GM12878 (cell line): Measurements from ENCODE around the gene MEIOB. TPM values are rescaled to one million over a fixed set of nuclear protein-coding genes. Genes with fewer than 3 reads are reported as not detected.
"Not testable (repeated sequence)": the region's sequence is repeated elsewhere in the genome, so short reads cannot be mapped to it uniquely, and the experiment has no call there.

ENCODE experiments used
- ATAC-seq: fragments of 200-7000 bp; cut with Tn5 transposase; 3 replicates; pipeline ENCODE4 v1.9.1; 2020; ENCODE audit warnings: mild to moderate bottlenecking, moderate library complexity
- BruUV-seq: library from RNA; stranded (reverse); fragments of 400-500 nt; replicated peaks from 2 replicates; lab custom pipeline; 2021; lab: Mats Ljungman, UMichigan
- CTCF ChIA-PET: fragments of 300-600 bp; sonication (Branson Sonifier 250); formaldehyde crosslinking; extraction: SDS; loops from one replicate; lab custom pipeline; 2021; ENCODE audit warnings: inconsistent platforms; lab: Yijun Ruan, JAX
- POLR2A ChIA-PET: fragments of 350-600 bp; formaldehyde crosslinking; extraction: SDS; loops from one replicate; lab custom pipeline; 2021; ENCODE audit warnings: inconsistent platforms; lab: Charles Lee
- RAD21 ChIA-PET: fragments of 300-600 bp; sonication (Branson Sonifier 250); formaldehyde crosslinking; loops from one replicate; lab custom pipeline; 2023; ENCODE audit warnings: antibody characterized with exemption; ENCODE audit not compliant: unreplicated experiment; lab: Charles Lee
- SMC1A ChIA-PET: fragments of 300-600 bp; sonication (Branson Sonifier 250); formaldehyde crosslinking; loops from one replicate; lab custom pipeline; 2023; ENCODE audit not compliant: unreplicated experiment, uncharacterized antibody; lab: Charles Lee
- DNase-seq: peaks from one replicate; pipeline ENCODE4 v3.0.0-alpha.2; 2011; ENCODE audit warnings: low read depth, low spot score
- FAIRE-seq: peaks from 3 replicates; lab custom pipeline; 2011; peaks lifted over from hg19 to GRCh38; lab: Jason Lieb, UNC
- H2AFZ ChIP-seq: 2 replicates; pipeline ENCODE4 v1.6.0; 2011; ENCODE audit warnings: low read depth, low read length, control low read depth; ENCODE audit not compliant: control insufficient read depth
- H3K27ac ChIP-seq: 2 replicates; pipeline ENCODE4 v1.5.1; 2011; ENCODE audit warnings: control low read depth; ENCODE audit not compliant: control insufficient read depth, insufficient read depth
- H3K27me3 ChIP-seq, 2 experiments: replicated peaks in 1 of 2; 2 replicates each; pipeline versions ENCODE4 v1.6.0 to v1.6.1; 2011; ENCODE audit warnings: low read length in 1 of 2; ENCODE audit not compliant: control insufficient read depth in 2 of 2, insufficient read depth in 2 of 2
- H3K36me3 ChIP-seq, 2 experiments: 2 replicates each; pipeline ENCODE4 v1.5.1; 2011; ENCODE audit warnings: low read length in 1 of 2; ENCODE audit not compliant: control insufficient read depth in 2 of 2, insufficient read depth in 2 of 2
- H3K4me1 ChIP-seq: 2 replicates; pipeline ENCODE4 v1.6.1; 2011; ENCODE audit warnings: mild to moderate bottlenecking, low read length, moderate library complexity, mixed read lengths; ENCODE audit not compliant: control insufficient read depth, insufficient read depth
- H3K4me2 ChIP-seq: 2 replicates; pipeline ENCODE4 v1.6.0; 2011; ENCODE audit warnings: control low read depth; ENCODE audit not compliant: control insufficient read depth, insufficient read depth
- H3K4me3 ChIP-seq: fragments of 200-600 bp; sonication (generic); 2 replicates; pipeline ENCODE4 v1.5.1; 2016
- H3K79me2 ChIP-seq: 2 replicates; pipeline ENCODE4 v1.6.0; 2011; ENCODE audit warnings: low read length; ENCODE audit not compliant: control insufficient read depth, insufficient read depth
- H3K9ac ChIP-seq: 2 replicates; pipeline ENCODE4 v1.8.0; 2011; ENCODE audit warnings: low read length, control low read depth, mixed read lengths; ENCODE audit not compliant: control insufficient read depth, insufficient read depth
- H3K9me3 ChIP-seq: replicated peaks from 3 replicates; pipeline ENCODE4 v1.5.1; 2011; ENCODE audit warnings: mild to moderate bottlenecking, low read length; ENCODE audit not compliant: control insufficient read depth, insufficient read depth
- H4K20me1 ChIP-seq: 2 replicates; pipeline ENCODE4 v1.6.0; 2011; ENCODE audit not compliant: control insufficient read depth, insufficient read depth
- MYB ChIP-seq: fragments of 150-350 bp; IDR thresholded peaks from 2 replicates; pipeline ENCODE4 v1.6.1; 2014; ENCODE audit warnings: mild to moderate bottlenecking, low read depth, low read length, borderline replicate concordance
- WGBS: methylation state at CpG from one replicate; pipeline ENCODE4 v1.1.6; 2016; ENCODE audit warnings: low lambda C conversion rate; ENCODE audit not compliant: insufficient replicate concordance, insufficient coverage; ENCODE audit errors: missing lambda C conversion rate; 5-methylcytosine and 5-hydroxymethylcytosine counted together
- in situ Hi-C: fragments of 300-500 bp; cut with MboI; formaldehyde crosslinking; loops from 9 replicates; pipeline ENCODE4 v1.14.3; 2018; ENCODE audit warnings: mixed read lengths
- intact Hi-C: fragments of 100-400 bp; cut with micrococcal nuclease; formaldehyde crosslinking; loops from one replicate; pipeline ENCODE4 v1.14.2; 2022; ENCODE audit not compliant: unreplicated experiment
- polyA plus RNA-seq, 11 experiments: library from polyadenylated mRNA; depleted of rRNA in 4 of 11; unstranded in 6 of 11; stranded (reverse) in 5 of 11; fragments of >200 nt; fragmentation: Nextera tagmentation in 4 of 11; fragmentation: Illumina TruSeq in 1 of 11; extraction: Ambion mirVana in 4 of 11; extraction: Trizol in 1 of 11; gene quantifications; 1 replicate in 1 of 11; 2 replicates in 10 of 11; pipeline versions ENCODE4 v1.2.1 to v1.2.3, GENCODE V29; 2011 to 2016; ENCODE audit warnings: inconsistent platforms in 2 of 11, missing spikeins in 2 of 11, low read depth in 1 of 11
- total RNA-seq, 4 experiments: library from RNA; depleted of rRNA in 3 of 4; stranded (reverse); fragments of >200 nt in 3 of 4; fragmentation: Illumina TruSeq in 1 of 4; extraction: Trizol in 1 of 4; gene quantifications; 2 replicates each; pipeline versions ENCODE4 v1.2.1 to v1.2.3, GENCODE V29; 2013 to 2021
- TF ChIP-seq, protein P1 (sequence below): IDR thresholded peaks from 2 replicates; pipeline ENCODE4 v1.6.1; 2011; ENCODE audit warnings: borderline replicate concordance, low read depth, mild to moderate bottlenecking, moderate library complexity, low read length; ENCODE audit not compliant: insufficient read depth, poor library complexity, severe bottlenecking
- TF ChIP-seq, protein P2 (sequence below): fragments of 450-650 bp; IDR thresholded peaks from 2 replicates; pipeline ENCODE4 v1.6.1; 2016; ENCODE audit warnings: mild to moderate bottlenecking
- TF ChIP-seq, protein P3 (sequence below): fragments of 450-650 bp; IDR thresholded peaks from 2 replicates; pipeline ENCODE4 v1.6.1; 2016; ENCODE audit warnings: mild to moderate bottlenecking, moderate library complexity, borderline replicate concordance

The MEIOB gene
- total and polyA plus RNA-seq, 10 of the 15 experiments (the other 5 are each of a cell fraction or from before 2014, with no cell fraction given), result 0.04 to 0.26 (median 0.09) TPM; not detected in 5

DNA sequence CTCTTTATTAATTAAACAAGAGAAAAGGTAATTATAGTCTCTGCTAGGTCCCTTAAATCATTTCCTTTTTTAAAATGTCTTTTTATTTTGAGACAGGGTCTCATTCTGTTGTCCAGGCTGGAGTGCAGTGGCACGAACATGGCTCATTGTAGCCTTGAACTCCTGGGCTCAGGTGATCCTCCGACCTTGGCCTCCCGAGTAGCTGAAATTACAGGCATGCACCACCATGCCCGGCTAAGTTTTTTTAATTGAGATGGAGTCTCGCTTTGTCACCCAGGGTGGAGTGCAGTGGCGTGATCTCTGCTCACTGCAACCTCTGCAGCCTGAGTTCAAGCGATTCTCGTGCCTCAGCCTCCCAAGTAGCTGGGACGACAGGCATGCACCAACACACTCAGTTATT lies 9.2 kb upstream of the MEIOB start:
- ATAC-seq, in situ Hi-C loops, H3K4me1 ChIP-seq, H2AFZ ChIP-seq, FAIRE-seq, H3K4me3 ChIP-seq, SMC1A ChIA-PET, H3K9ac ChIP-seq, H3K27ac ChIP-seq, DNase-seq, H3K36me3 ChIP-seq, intact Hi-C loops, RAD21 ChIA-PET, BruUV-seq, H3K79me2 ChIP-seq, POLR2A ChIA-PET, CTCF ChIA-PET, H3K27me3 ChIP-seq, H3K9me3 ChIP-seq, H3K4me2 ChIP-seq, H4K20me1 ChIP-seq: not testable (repeated sequence)
- 52% methylated on average over 8 of the region's 9 CpGs for WGBS

DNA sequence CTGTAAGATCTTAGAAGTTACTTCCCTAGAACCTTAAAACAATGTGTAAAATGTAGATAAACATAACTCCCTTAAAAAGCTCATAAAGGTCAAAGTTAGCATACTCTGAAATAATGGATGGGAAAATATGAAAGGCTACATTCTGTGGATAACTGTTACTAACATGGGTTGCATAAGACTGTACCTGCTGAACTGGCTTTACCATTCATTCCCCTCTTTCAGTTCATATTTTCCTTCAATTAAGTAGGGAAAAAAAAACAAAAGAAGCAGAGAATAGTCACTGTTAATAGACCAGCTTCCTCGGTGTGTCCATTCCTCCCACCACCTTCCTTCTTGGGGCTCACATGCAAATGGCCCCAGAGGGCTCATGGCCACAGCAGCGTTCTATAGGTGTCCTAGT lies 7.5 kb upstream of the MEIOB start:
- ChIA-PET POLR2A (no interaction called here), SMC1A (interaction anchor here (2.9 kb wide), 1 partner anchor 13 kb away, joined by 6 read pairs; no protein-coding TSS in a partner anchor), CTCF (no interaction called here), RAD21 (no interaction called here)
- H3K9me3 ChIP-seq, result no peaks in the 10 kb centered on the region
- 0% methylated on average over 2 of the region's 2 CpGs for WGBS
- in situ Hi-C loops (no loop called here), intact Hi-C loops (no loop called here)
- H3K4me2 ChIP-seq, result no peak overlapping the region
- no TSS peak for BruUV-seq
- H3K27me3 ChIP-seq, result no peaks in the 10 kb centered on the region
- DNase-seq (no peak), FAIRE-seq (no peak), ATAC-seq (no peak)
- H3K9ac ChIP-seq, result no peak overlapping the region
- no peak overlapping the region for H3K27ac ChIP-seq
- H3K4me1 ChIP-seq, result peaks cover 12% of the 10 kb centered on the region
- TF ChIP-seq, protein P1, sequence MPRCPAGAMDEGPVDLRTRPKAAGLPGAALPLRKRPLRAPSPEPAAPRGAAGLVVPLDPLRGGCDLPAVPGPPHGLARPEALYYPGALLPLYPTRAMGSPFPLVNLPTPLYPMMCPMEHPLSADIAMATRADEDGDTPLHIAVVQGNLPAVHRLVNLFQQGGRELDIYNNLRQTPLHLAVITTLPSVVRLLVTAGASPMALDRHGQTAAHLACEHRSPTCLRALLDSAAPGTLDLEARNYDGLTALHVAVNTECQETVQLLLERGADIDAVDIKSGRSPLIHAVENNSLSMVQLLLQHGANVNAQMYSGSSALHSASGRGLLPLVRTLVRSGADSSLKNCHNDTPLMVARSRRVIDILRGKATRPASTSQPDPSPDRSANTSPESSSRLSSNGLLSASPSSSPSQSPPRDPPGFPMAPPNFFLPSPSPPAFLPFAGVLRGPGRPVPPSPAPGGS, result no peak
- TF ChIP-seq MYB, result no peak
- TF ChIP-seq, protein P2, sequence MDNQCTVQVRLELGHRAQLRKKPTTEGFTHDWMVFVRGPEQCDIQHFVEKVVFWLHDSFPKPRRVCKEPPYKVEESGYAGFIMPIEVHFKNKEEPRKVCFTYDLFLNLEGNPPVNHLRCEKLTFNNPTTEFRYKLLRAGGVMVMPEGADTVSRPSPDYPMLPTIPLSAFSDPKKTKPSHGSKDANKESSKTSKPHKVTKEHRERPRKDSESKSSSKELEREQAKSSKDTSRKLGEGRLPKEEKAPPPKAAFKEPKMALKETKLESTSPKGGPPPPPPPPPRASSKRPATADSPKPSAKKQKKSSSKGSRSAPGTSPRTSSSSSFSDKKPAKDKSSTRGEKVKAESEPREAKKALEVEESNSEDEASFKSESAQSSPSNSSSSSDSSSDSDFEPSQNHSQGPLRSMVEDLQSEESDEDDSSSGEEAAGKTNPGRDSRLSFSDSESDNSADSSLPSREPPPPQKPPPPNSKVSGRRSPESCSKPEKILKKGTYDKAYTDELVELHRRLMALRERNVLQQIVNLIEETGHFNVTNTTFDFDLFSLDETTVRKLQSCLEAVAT, result no peak
- TF ChIP-seq, protein P3, sequence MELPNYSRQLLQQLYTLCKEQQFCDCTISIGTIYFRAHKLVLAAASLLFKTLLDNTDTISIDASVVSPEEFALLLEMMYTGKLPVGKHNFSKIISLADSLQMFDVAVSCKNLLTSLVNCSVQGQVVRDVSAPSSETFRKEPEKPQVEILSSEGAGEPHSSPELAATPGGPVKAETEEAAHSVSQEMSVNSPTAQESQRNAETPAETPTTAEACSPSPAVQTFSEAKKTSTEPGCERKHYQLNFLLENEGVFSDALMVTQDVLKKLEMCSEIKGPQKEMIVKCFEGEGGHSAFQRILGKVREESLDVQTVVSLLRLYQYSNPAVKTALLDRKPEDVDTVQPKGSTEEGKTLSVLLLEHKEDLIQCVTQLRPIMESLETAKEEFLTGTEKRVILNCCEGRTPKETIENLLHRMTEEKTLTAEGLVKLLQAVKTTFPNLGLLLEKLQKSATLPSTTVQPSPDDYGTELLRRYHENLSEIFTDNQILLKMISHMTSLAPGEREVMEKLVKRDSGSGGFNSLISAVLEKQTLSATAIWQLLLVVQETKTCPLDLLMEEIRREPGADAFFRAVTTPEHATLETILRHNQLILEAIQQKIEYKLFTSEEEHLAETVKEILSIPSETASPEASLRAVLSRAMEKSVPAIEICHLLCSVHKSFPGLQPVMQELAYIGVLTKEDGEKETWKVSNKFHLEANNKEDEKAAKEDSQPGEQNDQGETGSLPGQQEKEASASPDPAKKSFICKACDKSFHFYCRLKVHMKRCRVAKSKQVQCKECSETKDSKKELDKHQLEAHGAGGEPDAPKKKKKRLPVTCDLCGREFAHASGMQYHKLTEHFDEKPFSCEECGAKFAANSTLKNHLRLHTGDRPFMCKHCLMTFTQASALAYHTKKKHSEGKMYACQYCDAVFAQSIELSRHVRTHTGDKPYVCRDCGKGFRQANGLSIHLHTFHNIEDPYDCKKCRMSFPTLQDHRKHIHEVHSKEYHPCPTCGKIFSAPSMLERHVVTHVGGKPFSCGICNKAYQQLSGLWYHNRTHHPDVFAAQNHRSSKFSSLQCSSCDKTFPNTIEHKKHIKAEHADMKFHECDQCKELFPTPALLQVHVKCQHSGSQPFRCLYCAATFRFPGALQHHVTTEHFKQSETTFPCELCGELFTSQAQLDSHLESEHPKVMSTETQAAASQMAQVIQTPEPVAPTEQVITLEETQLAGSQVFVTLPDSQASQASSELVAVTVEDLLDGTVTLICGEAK, result no peak
- H4K20me1 ChIP-seq, result no peaks in the 10 kb centered on the region
- no peak overlapping the region for H3K4me3 ChIP-seq
- H3K36me3 ChIP-seq, result no peaks in the 10 kb centered on the region
- no peak overlapping the region for H2AFZ ChIP-seq
- no peaks in the 10 kb centered on the region for H3K79me2 ChIP-seq
